ENCODE measurements around the gene NEIL1.
A peak's percentile ranks its signal among the peaks of the same experiment; 100 is the strongest.
"Not testable (repeated sequence)": the region's sequence is repeated elsewhere in the genome, so short reads cannot be mapped to it uniquely, and the experiment has no call there.

Gene NEIL1

DNA sequence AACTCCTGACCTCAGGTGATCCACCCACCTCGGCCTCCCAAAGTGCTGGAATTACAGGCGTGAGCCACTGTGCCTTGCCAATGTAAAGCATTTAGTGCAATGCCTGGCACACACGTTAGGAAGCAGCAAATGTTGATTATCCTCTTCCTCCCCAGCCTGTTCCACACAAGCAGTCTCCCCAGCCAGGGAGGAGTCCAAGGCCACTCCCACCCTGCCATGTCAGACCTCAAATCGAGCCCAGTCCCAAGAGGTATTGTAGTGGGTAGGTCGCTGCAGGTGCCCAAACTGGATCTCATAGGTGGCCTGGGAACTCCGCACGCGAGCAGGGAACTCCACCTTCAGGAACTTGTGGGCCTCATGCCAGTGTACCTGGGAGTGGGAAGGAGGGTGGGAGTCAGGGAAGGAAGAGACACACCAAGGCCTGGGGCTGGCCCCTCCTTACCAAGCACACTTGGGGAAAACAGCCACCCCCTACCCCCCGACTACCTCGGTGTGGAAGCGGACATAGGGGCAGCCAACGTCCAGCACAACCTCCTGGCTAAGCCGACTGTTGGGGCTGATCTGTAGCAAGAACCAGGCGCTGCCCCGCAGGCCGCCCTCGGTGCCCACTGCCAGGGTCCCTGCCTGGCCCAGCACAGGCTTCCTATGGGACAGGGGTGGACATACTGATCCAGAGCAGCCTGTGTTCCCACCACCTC lies 11.3 kb downstream of the NEIL1 start:
- DNase-seq = no peak

DNA sequence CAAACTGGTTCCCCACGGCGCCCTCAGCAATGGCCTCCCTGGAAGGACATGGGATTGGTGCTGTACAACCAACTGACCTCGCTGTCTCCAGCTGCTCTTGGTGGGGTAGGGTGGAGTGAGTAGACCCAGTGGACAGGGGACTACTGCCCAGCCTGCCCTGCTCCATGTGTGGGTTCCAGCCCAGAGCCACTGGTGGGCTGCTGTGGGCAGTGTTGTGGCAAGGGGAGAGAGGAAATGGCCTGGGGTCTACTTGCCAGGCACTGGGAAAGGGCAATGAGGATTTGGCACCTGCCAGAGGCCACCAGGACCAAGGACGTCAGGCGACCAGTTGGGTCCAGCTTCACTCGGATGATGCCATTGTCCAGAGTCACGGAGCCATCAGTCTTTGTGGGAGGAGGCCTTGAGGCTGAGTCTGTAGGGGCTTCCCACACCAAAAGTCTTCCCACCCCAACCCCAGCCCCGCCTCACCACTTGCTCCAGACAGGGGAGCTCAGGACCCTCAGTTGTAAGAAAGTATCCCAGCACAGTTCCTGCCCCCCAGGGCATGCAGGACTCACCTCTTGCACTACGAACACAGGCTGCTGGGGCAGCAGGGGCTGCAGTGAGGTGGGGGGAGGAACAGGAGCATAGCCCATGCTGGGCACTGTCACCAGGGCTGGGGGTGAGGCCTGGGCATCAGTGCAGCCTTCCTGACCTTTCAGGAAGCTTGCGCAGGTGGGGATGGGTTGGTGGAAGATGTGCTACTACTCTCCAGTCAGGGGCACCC lies 12.1 kb downstream of the NEIL1 start:
- no peak for DNase-seq

DNA sequence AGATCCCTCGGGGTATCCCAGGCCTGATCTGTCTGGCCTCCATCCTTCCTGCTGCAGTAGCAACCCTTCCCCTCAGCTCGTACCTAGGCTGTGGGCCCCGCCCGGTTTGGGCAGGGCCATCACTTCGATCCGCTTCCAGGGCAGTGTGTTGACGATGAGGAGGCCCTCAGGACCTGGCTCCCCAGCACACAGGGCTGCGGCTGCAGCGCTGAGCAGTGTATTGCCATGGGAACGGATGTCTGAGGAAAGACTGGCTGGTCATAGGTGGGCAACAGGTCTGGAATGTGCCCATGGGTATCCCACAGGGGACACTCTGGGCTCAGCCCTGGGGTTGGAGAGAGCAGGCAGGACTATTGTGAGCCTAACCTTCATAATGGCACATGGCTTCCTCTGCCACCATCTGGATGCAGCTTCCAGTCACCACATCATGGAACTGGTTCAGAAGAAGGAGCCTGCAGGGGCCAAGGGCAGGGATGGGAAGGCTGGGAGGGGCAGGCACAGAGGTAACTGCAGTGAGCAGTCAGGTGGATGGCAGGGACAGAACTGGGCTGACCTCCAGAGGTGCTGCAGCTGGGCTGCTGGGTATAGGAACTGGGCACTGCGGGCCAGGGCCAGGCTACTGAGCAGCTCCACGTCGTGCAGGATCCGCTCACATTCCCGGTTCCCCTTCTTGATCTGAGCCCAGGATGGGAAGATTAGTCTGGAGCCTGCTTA lies 12.9 kb downstream of the NEIL1 start:
- no peak for DNase-seq

DNA sequence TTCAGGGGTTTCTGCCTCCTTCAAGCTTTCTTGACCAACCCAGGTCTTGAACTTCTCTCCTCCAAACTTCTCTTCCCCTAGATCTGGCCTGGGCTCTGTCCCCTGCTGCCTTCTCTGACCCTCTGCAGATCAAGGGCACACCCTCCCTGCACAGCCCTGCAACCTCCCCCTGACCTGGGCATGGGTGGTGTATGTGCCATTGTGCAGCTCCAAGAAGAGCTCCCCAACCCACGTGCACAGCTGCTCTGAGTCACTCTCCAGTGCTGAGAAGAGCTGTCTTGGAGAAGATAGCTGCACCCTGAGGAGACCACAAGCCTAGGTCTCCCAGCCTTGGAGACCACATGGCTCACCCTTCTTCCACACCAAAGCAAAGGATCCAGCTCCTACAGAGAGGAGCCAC lies 13.6 kb downstream of the NEIL1 start:
- DNase-seq = no peak

DNA sequence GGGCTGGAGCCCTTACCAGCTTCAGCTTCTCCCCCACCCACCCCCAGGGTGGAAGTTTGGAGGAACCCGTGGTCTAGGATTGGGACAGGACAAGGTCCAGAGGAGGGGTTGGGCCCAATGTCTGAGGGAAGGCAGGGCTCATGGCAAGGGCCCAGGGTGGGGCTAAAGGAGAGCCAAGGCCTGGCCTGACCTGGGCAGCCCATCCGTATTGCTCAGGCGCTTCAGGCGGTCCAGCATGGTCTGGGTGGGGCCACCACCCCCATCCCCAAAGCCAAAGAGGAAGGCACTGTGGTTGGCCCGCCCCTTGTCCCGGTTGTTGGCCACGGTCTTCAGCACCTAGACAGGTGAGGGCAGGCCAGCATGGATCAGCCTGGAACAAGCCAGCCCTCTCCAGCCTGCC lies 14.0 kb downstream of the NEIL1 start:
- no peak for DNase-seq

DNA sequence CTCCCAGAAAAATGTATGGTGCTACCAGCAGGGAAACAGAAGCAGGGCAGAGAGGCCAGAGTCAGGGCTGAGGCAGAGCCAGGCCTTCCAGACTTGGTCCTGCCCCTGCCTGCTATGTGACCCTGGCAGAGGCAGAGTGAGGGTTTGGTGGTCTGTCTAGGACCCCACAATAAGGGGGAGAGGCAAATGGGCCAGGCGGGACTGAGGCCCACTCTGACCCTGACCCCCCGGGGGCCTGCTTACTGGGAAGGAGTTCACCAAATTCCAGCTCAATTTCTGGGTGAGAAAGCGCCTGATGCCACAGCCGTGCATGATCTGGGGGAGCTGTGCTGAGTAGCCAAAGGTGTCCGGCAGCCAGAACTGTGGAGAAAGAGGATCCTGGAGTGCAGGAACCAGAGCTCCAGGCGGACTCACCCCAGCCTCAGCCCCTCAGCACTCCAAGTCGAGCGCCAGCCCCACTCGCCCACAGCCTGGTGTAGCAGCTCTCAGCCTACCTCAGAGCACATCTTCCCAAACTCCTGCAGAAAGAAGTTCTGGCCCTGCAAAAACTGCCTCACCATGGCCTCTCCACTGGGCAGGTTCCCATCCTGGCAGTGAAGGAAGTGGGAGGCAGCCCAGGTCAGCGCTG lies 14.6 kb downstream of the NEIL1 start:
- no peak for DNase-seq

DNA sequence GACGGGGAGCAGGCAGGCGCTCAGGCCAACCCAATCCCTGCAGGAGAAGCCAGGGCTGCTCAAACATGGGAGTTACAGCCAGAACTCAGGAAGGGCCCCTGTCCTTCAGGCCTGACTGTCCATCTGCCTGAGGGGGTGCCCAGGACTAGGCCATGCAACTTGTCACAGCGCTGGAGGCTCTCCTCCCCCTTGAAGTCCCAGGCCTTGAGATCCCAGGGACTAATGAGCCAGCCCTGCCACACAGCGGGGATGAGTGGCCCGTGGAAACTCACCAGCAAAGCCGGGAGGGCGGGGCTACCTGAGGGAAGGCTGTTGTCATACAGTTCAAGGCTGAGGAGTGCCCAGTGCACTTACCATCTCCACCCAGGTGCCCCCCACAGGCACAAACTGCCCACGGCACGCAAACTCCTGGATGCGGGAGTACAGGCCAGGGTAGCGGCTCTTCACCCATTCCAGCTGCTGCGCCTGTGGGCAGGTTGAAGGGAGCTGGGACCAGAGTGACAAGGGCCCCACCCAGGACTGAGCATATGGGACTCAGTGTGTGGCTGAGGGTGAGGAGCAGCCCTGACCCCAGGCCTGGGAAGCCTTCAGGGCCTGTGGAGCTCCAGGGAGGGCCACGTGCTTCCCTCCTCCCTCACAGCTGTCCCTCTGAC lies 15.3 kb downstream of the NEIL1 start:
- DNase-seq = no peak

DNA sequence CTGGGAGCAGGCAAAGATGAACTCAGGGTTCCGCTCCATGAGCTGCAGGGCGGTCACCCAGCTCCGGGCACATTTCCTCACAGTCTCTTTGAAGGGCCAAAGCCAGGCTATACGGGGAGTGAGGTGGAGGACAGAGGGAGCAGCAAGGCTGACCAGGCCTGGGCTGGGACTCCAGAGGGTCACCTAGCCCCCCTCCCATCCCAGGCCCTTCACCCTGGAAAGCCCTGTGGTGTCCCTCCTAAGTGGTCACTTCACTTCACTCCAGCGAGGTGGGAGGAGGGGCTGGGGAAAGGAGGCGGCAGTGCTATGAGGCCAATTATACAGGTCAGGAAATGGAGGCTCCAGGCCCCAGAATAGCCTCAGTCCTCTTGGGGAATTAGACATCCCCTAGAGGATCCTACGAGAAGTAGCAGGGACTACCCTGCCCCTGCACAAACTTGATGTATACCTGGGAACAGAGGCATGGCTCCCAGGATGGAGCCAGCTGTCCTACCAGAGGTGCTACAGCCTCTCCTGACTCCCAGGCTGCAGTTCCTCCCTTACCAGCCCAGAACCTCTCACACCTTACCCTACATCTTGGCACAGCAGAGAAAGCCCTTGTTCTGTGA lies 15.9 kb downstream of the NEIL1 start:
- no peak for DNase-seq

DNA sequence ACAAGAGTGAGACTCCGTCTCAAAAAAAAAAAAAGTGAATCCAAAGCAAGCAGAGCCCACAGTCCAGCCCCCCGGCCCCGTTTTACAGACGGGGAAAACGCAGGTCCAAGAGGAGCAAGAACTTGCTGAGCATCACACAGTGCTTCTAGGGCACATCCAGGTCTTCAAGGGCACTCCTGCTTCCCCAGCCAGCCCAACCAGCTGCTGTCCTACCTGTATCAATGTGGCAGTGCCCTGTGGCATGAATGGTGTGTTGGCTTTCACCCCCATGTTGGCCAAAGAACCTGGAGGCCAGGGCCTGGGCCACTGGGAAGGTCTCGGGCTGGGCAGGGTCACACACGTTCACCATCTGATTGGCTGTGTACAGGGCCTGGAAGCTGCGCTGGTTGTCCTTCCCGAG lies 16.9 kb downstream of the NEIL1 start:
- no peak for DNase-seq

DNA sequence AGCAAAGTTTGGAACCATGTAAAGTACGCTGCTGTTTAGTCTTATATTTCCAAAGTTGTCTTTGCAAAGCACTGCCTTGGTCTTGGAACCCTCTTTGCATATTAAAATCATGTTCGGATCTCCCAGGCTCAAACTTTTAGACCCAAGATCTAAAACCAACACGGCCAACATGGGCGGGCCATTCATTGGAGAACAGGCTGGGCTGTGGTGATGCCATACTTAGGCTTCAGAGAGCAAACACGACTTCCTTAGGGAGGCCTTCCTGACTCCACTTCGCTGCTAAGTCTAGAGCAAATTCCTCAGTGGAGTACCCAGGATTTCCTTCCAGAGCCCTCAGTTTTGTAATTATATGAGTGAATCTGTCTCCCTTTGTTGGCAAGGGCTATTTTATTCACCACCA lies 18.0 kb downstream of the NEIL1 start:
- no peak for DNase-seq

DNA sequence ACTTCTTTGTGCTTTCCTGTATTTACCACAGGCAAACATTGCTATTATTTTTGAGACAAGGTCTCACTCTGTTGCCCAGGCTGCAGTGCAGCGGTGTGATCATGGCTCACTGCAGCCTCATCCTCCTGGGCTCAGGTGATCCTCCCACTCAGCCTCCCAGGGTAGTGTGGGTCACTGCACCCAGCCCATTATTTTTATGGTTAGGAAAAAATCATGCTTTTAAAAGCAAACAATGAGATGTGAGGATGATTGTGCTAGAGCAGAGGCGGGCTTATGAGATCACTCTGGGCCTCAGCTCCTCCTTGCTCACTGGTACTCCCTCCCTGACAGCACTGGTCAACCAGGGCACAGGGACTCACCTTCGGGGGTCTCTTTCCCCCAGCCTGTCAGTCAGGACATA lies 19.3 kb downstream of the NEIL1 start:
- no peak for DNase-seq

DNA sequence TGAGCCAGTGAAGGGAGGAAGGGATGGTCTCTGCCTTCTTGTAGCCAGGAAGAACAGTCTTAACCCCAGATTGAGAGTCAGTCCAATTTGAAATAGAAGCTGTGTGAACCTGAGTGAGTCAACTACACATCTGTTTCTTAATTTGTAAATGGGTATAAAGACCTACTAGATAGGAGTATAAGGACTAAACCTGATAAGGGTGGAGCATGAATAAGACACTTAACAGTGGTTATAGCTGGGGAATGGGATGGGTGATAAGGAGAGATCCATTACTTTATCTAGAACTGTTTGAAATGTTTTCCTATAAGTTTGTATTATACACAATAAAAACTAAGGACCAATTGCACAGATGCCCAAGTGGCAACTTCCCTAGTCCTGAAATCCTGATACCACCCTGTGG lies 20.2 kb downstream of the NEIL1 start:
- no peak for DNase-seq

DNA sequence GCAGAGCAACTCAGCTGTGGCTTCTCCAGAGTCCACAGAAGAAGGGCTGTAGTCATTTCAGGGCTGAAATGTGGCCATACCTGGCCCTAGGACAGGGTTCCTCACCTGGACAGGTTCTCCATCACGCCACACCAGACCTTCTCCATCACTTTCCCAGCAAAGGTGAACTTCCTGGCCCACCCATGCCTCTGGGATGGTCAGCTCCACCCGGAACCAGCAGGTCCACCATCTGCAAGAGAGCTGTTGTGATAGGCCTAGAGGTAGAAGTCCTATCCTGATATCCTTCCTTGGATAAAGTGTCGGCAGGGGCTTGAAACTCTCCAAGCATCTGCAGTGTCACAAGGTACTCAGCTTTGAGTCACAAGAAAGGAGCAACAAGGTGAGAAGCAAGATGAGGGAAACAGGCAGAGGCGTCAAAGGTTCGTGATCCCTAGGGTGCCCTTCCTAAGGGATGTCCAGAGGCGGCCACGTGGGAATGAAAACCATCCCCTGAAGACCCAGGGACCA lies 20.6 kb downstream of the NEIL1 start:
- DNase-seq = no peak

DNA sequence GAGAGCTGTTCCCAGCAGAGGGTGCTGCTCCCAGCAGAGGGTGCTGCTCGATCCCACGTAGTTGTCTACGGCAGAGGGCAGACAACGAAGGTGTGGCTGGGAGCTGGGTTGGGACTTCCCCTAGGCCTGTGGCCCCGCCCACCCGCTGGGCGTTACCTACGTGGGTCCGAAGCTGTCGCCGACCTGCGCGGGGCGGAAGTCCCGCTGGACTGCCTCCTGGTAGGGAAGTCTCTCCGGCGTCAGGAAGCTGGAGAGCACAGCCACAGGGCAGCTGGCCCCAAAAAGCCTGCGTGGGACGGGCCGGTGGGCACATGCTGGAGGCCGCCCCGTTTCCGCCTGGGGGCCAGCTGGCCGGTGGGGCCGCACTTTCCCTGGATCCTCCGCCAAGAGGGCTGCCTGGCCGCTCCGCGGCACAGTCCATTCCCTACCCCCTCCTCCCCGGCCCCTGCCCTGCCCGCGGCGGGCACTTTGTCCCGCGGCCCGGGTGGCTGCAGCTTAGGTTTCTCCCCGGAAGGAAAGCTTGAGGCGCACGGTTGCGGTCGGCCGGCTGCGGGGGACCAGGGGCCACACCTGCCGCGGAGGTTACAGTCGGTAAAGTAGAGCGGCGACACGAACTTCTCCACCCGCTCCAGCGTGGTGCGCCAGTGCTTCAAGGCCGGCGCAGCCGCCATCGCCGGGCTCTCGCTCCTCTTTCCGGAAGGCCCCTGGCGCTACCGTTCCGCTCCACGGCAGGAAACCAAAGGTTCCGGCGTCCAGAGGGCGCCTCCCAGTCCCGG lies 21.3 kb downstream of the NEIL1 start, which contains the start of gene MAN2C1:
TSS of gene MAN2C1 (minus strand) at position 695 of the 776 bp plus-strand sequence. CDS start at position 671, 24 bp downstream.
- peak; percentile 73 for DNase-seq

DNA sequence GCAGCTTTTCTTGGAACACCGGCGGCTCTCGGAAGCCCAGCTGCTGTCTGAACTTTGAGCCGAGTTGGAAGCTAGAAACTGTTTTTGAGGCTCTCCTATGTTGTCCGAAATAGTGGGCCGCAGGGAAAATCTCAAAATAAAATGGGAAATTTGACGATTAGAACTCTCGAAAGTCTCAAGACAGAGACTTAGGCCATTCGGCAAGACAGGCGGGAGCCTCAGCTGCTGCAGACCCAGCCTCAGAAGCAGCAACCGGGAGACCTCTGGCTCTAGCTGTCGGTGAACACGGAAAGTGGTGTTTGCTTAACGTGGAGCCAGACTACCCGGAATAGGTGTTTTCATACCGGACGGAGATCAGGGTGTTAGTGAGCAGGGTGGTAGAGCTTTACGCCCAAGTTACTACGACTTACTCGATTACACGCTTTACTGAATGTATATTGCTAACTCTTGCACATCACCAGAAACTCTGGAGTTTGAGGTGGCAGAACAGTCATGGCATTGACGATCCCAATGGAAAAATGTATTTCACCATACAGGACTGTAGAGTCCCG lies 21.9 kb downstream of the NEIL1 start:
- peak; percentile 8 for DNase-seq

DNA sequence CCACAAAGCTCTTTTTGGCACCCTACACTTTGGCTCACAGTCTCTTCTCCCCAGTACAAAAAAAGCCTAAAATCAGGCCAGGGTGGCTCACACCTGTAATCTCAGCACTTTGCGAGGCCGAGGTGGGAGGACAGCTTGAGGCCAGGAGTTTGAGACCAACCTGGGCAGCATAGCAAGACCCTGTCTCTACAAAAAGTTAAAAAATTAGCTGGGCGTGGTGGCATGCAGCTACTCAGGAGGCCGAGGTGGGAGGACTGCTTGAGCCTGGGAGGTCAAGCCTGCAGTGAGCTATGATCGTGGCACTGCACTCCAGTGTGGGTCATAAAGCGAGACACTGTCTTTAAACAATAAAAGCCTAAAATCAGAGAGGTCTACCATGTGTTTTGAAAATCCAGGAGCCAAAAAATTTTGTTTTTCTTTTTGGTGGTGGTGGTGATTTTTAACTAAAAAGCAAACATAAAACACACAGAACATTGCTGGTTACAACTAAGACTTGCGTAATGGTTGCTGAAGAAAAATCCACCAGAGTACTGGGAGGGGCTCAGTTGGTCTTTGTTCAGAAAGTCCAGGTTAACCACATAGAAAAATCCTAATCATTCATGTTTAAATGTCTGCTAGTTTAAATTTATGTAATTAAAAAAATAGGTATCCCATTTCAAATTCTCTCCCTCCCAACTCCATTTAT lies 23.2 kb downstream of the NEIL1 start:
- no peak for DNase-seq

DNA sequence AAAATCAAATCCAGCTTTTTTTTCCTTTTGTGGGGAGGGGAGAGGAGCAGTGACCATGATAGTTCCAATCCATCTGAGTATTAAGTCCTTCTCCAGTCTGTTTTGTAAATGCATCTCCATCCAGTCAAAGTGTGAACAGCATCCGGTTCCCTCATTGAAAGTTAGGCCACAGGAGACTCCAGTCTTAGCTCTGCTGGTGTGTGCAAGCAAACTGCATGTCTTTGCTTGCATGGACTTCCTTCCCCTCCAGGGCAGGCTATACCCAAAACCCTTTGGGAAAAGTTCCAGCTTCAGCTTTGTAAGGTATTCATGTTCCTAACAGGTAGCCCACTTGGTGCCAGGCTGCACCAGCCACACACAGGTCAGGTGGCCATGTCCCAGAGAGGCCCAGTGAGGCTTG lies 24.6 kb downstream of the NEIL1 start:
- DNase-seq = no peak

DNA sequence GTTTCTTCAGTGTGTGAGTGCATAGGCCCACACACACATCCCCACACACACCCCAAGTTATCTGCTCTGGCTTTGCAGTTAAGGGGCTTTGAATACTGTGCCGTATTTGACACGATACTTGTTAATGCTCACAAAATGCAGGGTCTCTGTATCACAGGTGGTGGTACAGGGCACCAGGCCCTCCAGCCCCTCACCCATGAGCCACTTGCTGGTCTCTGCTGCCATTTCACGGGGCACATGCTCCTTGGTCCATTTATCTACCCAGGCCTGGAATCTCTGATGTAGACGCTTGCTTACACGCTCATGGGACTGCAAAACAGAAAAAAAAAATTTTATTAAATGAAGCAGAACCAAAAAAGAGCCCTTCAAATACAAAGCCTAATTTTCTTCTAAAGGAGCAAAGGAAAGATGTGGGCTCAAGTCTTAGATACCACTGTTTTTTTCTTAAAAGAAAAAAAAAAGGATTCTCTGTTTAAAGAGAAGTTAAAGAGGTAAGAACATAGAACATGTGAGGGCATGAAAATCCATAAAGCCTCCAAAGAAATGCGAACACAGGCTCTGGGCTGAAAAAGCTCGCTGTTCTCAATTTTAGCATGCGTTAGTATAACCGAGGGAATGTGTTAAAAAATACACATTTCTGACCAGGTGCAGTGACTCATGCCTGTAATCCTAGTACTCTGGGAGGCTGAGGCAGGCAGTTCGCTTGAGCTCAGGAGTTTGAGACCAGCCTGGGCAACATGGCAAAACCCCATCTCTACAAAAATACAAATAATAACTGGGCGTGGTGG lies 25.3 kb downstream of the NEIL1 start:
- no peak for DNase-seq

DNA sequence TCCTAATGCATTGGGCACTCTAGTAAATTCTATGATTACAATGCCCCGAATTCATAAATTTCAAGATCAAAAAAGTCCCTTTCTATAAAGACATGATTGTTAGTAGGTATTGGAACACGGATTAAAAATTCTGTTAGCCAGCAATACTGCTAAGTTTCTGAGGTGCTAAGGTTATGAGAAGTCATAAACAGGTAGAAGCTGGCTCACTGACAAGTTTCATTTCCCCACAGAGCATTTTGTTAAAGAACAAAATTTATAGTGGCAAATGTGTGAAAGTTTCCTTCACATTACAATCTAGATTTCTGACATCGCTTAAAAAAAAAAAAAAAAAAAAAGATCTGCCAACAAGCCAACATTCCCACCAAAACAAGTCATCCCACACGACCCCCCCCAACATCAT lies 33.9 kb downstream of the NEIL1 start:
- no peak for DNase-seq

DNA sequence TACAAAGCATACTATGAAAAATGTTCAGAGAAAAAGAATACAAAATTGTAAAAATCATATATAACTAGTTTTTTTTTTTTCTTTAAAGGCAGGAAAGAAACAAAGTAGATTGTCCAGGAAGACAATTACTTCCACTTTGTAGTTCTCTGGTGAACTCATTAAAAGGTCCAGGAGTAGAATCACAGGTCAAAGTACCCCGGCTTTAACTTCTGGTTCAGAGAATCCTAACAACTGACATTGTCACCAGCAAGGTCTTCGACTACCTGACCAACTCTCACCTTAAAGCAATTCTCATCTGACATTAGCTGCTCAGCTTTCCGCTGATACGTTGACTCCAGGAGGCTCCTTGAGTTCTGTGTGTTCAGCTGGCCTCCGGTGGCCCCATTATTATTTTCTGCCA lies 37.1 kb downstream of the NEIL1 start:
- DNase-seq = not testable (repeated sequence)

All from NCI-H446 treated with DMSO at 0.1 percent for 48 hours (cell line).